SK-N-SH (cell line): ENCODE measurements around the gene CCDC30. TPM values are rescaled to one million over a fixed set of nuclear protein-coding genes. Genes with fewer than 3 reads are reported as not detected.

ENCODE experiments used
- CTCF ChIA-PET: fragments of 300-600, 350-600 bp; formaldehyde crosslinking; extraction: SDS; loops from one replicate; lab custom pipeline; 2021; lab: Yijun Ruan, JAX
- POLR2A ChIA-PET: fragments of 350-600 bp; sonication (Branson Sonifier 250); formaldehyde crosslinking; extraction: SDS; loops from one replicate; lab custom pipeline; 2020; ENCODE audit warnings: antibody characterized with exemption, inconsistent platforms; lab: Yijun Ruan, JAX
- DNase-seq: peaks from one replicate; pipeline ENCODE4 v3.0.0; 2012
- H2AFZ ChIP-seq: fragments of 200-600 bp; sonication (generic); 2 replicates; pipeline ENCODE4 v1.8.1; 2016; ENCODE audit warnings: antibody characterized with exemption, mild to moderate bottlenecking, low read depth
- H3F3A ChIP-seq: fragments of 200-600 bp; sonication (generic); replicated peaks from 2 replicates; pipeline ENCODE3; 2016; ENCODE audit warnings: antibody characterized with exemption, mild to moderate bottlenecking; ENCODE audit not compliant: insufficient read depth
- H3K27ac ChIP-seq, 2 experiments: fragments of 200-500 bp in 1 of 2; fragments of 200-600 bp in 1 of 2; sonication (Bioruptor generic) in 1 of 2; sonication (generic), shearing (Covaris generic) in 1 of 2; 2 replicates each; pipeline versions ENCODE4 v1.5.1 to v1.6.1; 2014 to 2016; ENCODE audit warnings: low read depth in 2 of 2, inconsistent platforms in 1 of 2, low read length in 1 of 2, mild to moderate bottlenecking in 1 of 2, mixed read lengths in 1 of 2
- H3K27me3 ChIP-seq: fragments of 200-600 bp; sonication (generic), shearing (Covaris generic); 2 replicates; pipeline ENCODE4 v1.6.1; 2016; ENCODE audit warnings: mixed run types; ENCODE audit not compliant: insufficient read depth
- H3K36me3 ChIP-seq, 2 experiments: fragments of 200-500 bp in 1 of 2; fragments of 200-600 bp in 1 of 2; sonication (Bioruptor generic) in 1 of 2; sonication (generic) in 1 of 2; replicated peaks in 1 of 2; 2 replicates each; pipeline versions ENCODE3 to v1.5.1; 2014 to 2016; ENCODE audit warnings: low read length in 1 of 2, mild to moderate bottlenecking in 1 of 2; ENCODE audit not compliant: insufficient read depth in 2 of 2, control insufficient read depth in 1 of 2
- H3K4me1 ChIP-seq, 2 experiments: fragments of 200-500 bp in 1 of 2; fragments of 200-600 bp in 1 of 2; sonication (Bioruptor generic) in 1 of 2; sonication (generic), shearing (Covaris generic) in 1 of 2; 2 replicates each; pipeline versions ENCODE4 v1.5.1 to v1.6.1; 2014 to 2016; ENCODE audit warnings: low read depth in 1 of 2, low read length in 1 of 2, mixed run types in 1 of 2; ENCODE audit not compliant: insufficient read depth in 2 of 2, control insufficient read depth in 1 of 2
- H3K4me2 ChIP-seq: fragments of 200-600 bp; sonication (generic), shearing (Covaris generic); 2 replicates; pipeline ENCODE4 v1.6.1; 2017; ENCODE audit warnings: mixed run types
- H3K4me3 ChIP-seq, 2 experiments: fragments of 200-500 bp in 1 of 2; fragments of 200-600 bp in 1 of 2; sonication (Bioruptor generic) in 1 of 2; sonication (generic), shearing (Covaris generic) in 1 of 2; 2 replicates each; pipeline versions ENCODE4 v1.5.1 to v1.8.1; 2014 to 2016; ENCODE audit warnings: low read depth in 2 of 2, inconsistent platforms in 1 of 2, low read length in 1 of 2, mild to moderate bottlenecking in 1 of 2, mixed read lengths in 1 of 2, moderate library complexity in 1 of 2
- H3K79me2 ChIP-seq: fragments of 200-600 bp; sonication (generic); 2 replicates; pipeline ENCODE4 v1.8.1; 2017; ENCODE audit warnings: mild to moderate bottlenecking; ENCODE audit not compliant: insufficient read depth
- H3K9ac ChIP-seq: fragments of 200-600 bp; sonication (generic); 2 replicates; pipeline ENCODE4 v1.6.1; 2017; ENCODE audit warnings: mixed run types
- H3K9me2 ChIP-seq: fragments of 200-600 bp; sonication (generic); 2 replicates; pipeline ENCODE4 v1.6.1; 2017; ENCODE audit warnings: mixed run types
- H3K9me3 ChIP-seq: fragments of 200-600 bp; sonication (generic); 2 replicates; pipeline ENCODE4 v1.6.1; 2017; ENCODE audit warnings: mixed run types, mild to moderate bottlenecking, moderate library complexity
- H4K20me1 ChIP-seq: fragments of 200-600 bp; sonication (generic); 2 replicates; pipeline ENCODE4 v1.6.1; 2017; ENCODE audit warnings: mild to moderate bottlenecking, mixed run types; ENCODE audit not compliant: insufficient read depth
- CTCF ChIP-seq: fragments of 200-600 bp; sonication (generic); IDR thresholded peaks from 2 replicates; pipeline ENCODE4 v1.6.1; 2017; ENCODE audit warnings: antibody characterized with exemption, mild to moderate bottlenecking, moderate library complexity
- ELF1 ChIP-seq: IDR thresholded peaks from 2 replicates; pipeline ENCODE4 v1.4.0; 2012
- FOXJ3 ChIP-seq: sonication (generic); formaldehyde crosslinking; IDR thresholded peaks from 2 replicates; pipeline ENCODE4 v1.5.1; 2020; ENCODE audit warnings: mild to moderate bottlenecking, missing genetic modification reagents
- IRF3 ChIP-seq: fragments of 150-350 bp; IDR thresholded peaks from 2 replicates; pipeline ENCODE4 v1.6.1; 2016; ENCODE audit warnings: mild to moderate bottlenecking, low read depth, low read length
- MAX ChIP-seq: IDR thresholded peaks from 2 replicates; pipeline ENCODE4 v1.4.0; 2012; ENCODE audit warnings: low read depth
- MXI1 ChIP-seq: IDR thresholded peaks from 2 replicates; pipeline ENCODE4 v1.6.1; 2012; ENCODE audit warnings: mild to moderate bottlenecking, low read depth, low read length, improper control_type of control experiment
- NRF1 ChIP-seq: IDR thresholded peaks from 2 replicates; pipeline ENCODE4 v1.6.1; 2012; ENCODE audit warnings: low read depth, mild to moderate bottlenecking, low read length
- PBX3 ChIP-seq: IDR thresholded peaks from 2 replicates; pipeline ENCODE4; 2012
- REST ChIP-seq: IDR thresholded peaks from 2 replicates; pipeline ENCODE4 v1.6.1; 2012; ENCODE audit warnings: mild to moderate bottlenecking, low read depth, low read length, moderate library complexity
- SIN3A ChIP-seq: IDR thresholded peaks from 2 replicates; pipeline ENCODE4 v1.6.1; 2012; ENCODE audit warnings: low read depth, mild to moderate bottlenecking, low read length, moderate library complexity, borderline replicate concordance
- SMC3 ChIP-seq: IDR thresholded peaks from 2 replicates; pipeline ENCODE4 v1.6.1; 2012; ENCODE audit warnings: low read depth, low read length, improper control_type of control experiment
- USF1 ChIP-seq: IDR thresholded peaks from 2 replicates; pipeline ENCODE4 v1.4.0; 2012; ENCODE audit warnings: low read depth, borderline replicate concordance
- USF2 ChIP-seq: fragments of 150-350 bp; IDR thresholded peaks from 2 replicates; pipeline ENCODE4 v1.6.1; 2017; ENCODE audit warnings: antibody characterized with exemption, low read length, low read depth, borderline replicate concordance
- YY1 ChIP-seq: IDR thresholded peaks from 2 replicates; pipeline ENCODE4 v1.4.0; 2012; ENCODE audit warnings: low read depth, mild to moderate bottlenecking
- ZBTB33 ChIP-seq: IDR thresholded peaks from 2 replicates; pipeline ENCODE4 v1.4.0; 2012; ENCODE audit warnings: low read depth, borderline replicate concordance
- WGBS: methylation state at CpG from one replicate; pipeline ENCODE4 v1.1.6; 2017; ENCODE audit warnings: low lambda C conversion rate; 5-methylcytosine and 5-hydroxymethylcytosine counted together
- polyA plus RNA-seq, 3 experiments: library from polyadenylated mRNA; depleted of rRNA; stranded (reverse); fragments of >200 nt; gene quantifications; 2 replicates each; pipeline ENCODE4 v1.2.3, GENCODE V29; 2012

CCDC30 gene
- polyA plus RNA-seq, 1 of the 3 experiments (the other 2 are of a cell fraction): 0.94 TPM

- H3K9ac ChIP-seq: no peak overlapping the region
- H3K27me3 ChIP-seq: no peaks in the 10 kb centered on the region
- 82% methylated on average over 3 of the region's 3 CpGs for WGBS
- peaks cover 0 to 12% of the 10 kb centered on the region in 2 experiments; a peak in 2 of 4 replicates for H3K4me1 ChIP-seq
- H3K9me3 ChIP-seq: no peaks in the 10 kb centered on the region
- peaks cover 40 to 47% of the 10 kb centered on the region in 2 experiments for H3K36me3 ChIP-seq
- H3K79me2 ChIP-seq: peaks cover 41% of the 10 kb centered on the region
- no peaks in the 10 kb centered on the region for H3F3A ChIP-seq
- POLR2A ChIA-PET: no interaction called here
- H2AFZ ChIP-seq: no peak overlapping the region
- no peak overlapping the region for H3K27ac ChIP-seq
- CTCF ChIA-PET: interaction anchor here (1.6 kb wide), 1 partner anchor 21 kb away, joined by 3 read pairs; the partner anchor contains the start of gene YBX1
- H3K4me3 ChIP-seq: no peak overlapping the region
- no peak overlapping the region for H3K4me2 ChIP-seq
- TF ChIP-seq YY1 (no peak), IRF3 (no peak), PBX3 (no peak), MXI1 (no peak), REST (no peak), MAX (no peak), USF1 (no peak), NRF1 (no peak), ZBTB33 (no peak), SIN3A (no peak), ELF1 (no peak), CTCF (no peak), USF2 (no peak), FOXJ3 (CRISPR knock-in tag) (no peak), SMC3 (no peak)
- no peaks in the 10 kb centered on the region for H3K9me2 ChIP-seq
- no peaks in the 10 kb centered on the region for H4K20me1 ChIP-seq
- DNase-seq: no peak
These were observed 197.9 kb downstream of the CCDC30 start for GRCh38 chr1:42660907-42661500.
